K562 (cell line): ENCODE measurements around the gene MYADML2. TPM values are rescaled to one million over a fixed set of nuclear protein-coding genes. Genes with fewer than 3 reads are reported as not detected.

Experiments used
- ATF6 ChIP-seq: sonication (generic); formaldehyde crosslinking; IDR thresholded peaks from 2 replicates; pipeline ENCODE4 v1.4.0; 2020; ENCODE audit warnings: mild to moderate bottlenecking, missing genetic modification reagents
- CHD2 ChIP-seq: IDR thresholded peaks from 2 replicates; pipeline ENCODE4 v1.6.1; 2011; ENCODE audit warnings: low read depth, low read length
- ERF ChIP-seq: fragments of 450-650 bp; formaldehyde crosslinking; IDR thresholded peaks from 2 replicates; pipeline ENCODE4 v1.4.0; 2020; ENCODE audit warnings: mild to moderate bottlenecking, mixed read lengths
- MECOM ChIP-seq: fragments of 250-450 bp; sonication (Bioruptor Pico); IDR thresholded peaks from 2 replicates; pipeline ENCODE4 v1.8.0; 2022; ENCODE audit warnings: inconsistent platforms
- NFIX ChIP-seq: fragments of 250-450 bp; sonication (Bioruptor Pico); IDR thresholded peaks from 2 replicates; pipeline ENCODE4 v1.4.0; 2020; ENCODE audit warnings: low read depth, mild to moderate bottlenecking, moderate library complexity
- PHF8 ChIP-seq: fragments of 200-600 bp; sonication (generic); IDR thresholded peaks from 2 replicates; pipeline ENCODE4 v1.6.1; 2012; ENCODE audit warnings: mixed run types, mild to moderate bottlenecking, inconsistent platforms, low read length, moderate library complexity, borderline replicate concordance
- RBFOX2 ChIP-seq: fragments of 200-400 bp; formaldehyde crosslinking; IDR thresholded peaks from 2 replicates; pipeline ENCODE4 v1.6.1; 2017; ENCODE audit warnings: low read depth, mild to moderate bottlenecking, low read length, moderate library complexity
- SIN3B ChIP-seq: fragments of 450-650 bp; IDR thresholded peaks from 2 replicates; pipeline ENCODE4 v1.6.1; 2017; ENCODE audit warnings: low read depth, mild to moderate bottlenecking, moderate library complexity
- TBP ChIP-seq: optimal IDR thresholded peaks from 2 replicates; pipeline ENCODE3; 2011; ENCODE audit warnings: low read depth, low read length, improper control_type of control experiment
- TFAP4 ChIP-seq: sonication (generic); formaldehyde crosslinking; IDR thresholded peaks from 2 replicates; pipeline ENCODE4 v1.8.0; 2022; ENCODE audit warnings: missing genetic modification reagents, mild to moderate bottlenecking, moderate library complexity, borderline replicate concordance
- YY1 ChIP-seq, 3 experiments: IDR thresholded peaks; 2 replicates each; pipeline ENCODE4 v1.6.1; 2011; ENCODE audit warnings: low read length in 2 of 3, mild to moderate bottlenecking in 2 of 3, moderate library complexity in 2 of 3, borderline replicate concordance in 1 of 3, control low read depth in 1 of 3, low read depth in 1 of 3; ENCODE audit not compliant: insufficient read depth in 3 of 3, insufficient replicate concordance in 2 of 3, control insufficient read depth in 1 of 3, insufficient read length in 1 of 3; ENCODE audit errors: extremely low read depth in 1 of 3
- ZNF134 ChIP-seq: fragments of 250-450 bp; sonication (Bioruptor Pico); conservative IDR thresholded peaks from 2 replicates; pipeline ENCODE4 v1.4.0; 2020
- ZNF41 ChIP-seq: fragments of 250-450 bp; sonication (Bioruptor Pico); conservative IDR thresholded peaks from 2 replicates; pipeline ENCODE4 v1.4.0; 2020; ENCODE audit warnings: mild to moderate bottlenecking
- ZNF583 ChIP-seq: fragments of 250-450 bp; sonication (Bioruptor Pico); IDR thresholded peaks from 2 replicates; pipeline ENCODE4 v1.4.0; 2020
- ZNF639 ChIP-seq, 2 experiments: fragments of 200-800 bp in 1 of 2; sonication (Bioruptor generic) in 1 of 2; sonication (generic) in 1 of 2; formaldehyde crosslinking in 1 of 2; IDR thresholded peaks in 1 of 2; conservative IDR thresholded peaks in 1 of 2; 2 replicates each; pipeline versions ENCODE4 v1.5.0 to v1.6.1; 2016 to 2020; ENCODE audit warnings: missing compliant biosample characterization in 1 of 2, missing genetic modification characterization in 1 of 2, missing genetic modification reagents in 1 of 2
- ZNF75A ChIP-seq: fragments of 450-650 bp; formaldehyde crosslinking; IDR thresholded peaks from 2 replicates; pipeline ENCODE4 v1.4.0; 2020; ENCODE audit warnings: mild to moderate bottlenecking
- ZNF76 ChIP-seq: fragments of 250-450 bp; sonication (Bioruptor Pico); IDR thresholded peaks from 2 replicates; pipeline ENCODE4 v1.4.0; 2020; ENCODE audit warnings: mild to moderate bottlenecking, moderate library complexity, borderline replicate concordance
- polyA plus RNA-seq, 8 experiments: library from polyadenylated mRNA; depleted of rRNA in 4 of 8; stranded (reverse) in 5 of 8; unstranded in 3 of 8; fragments of >200 nt; fragmentation: Nextera tagmentation in 2 of 8; fragmentation: Illumina TruSeq in 1 of 8; extraction: Ambion mirVana in 2 of 8; extraction: Trizol in 1 of 8; gene quantifications; 2 replicates each; pipeline versions ENCODE4 v1.2.1 to v1.2.3, GENCODE V29; 2011 to 2014; ENCODE audit warnings: inconsistent platforms in 1 of 8, missing spikeins in 1 of 8
- total RNA-seq, 7 experiments: library from RNA; depleted of rRNA in 6 of 7; stranded (reverse); fragments of >200 nt in 6 of 7; fragmentation: Illumina TruSeq in 2 of 7; extraction: Trizol in 2 of 7; gene quantifications; 2 replicates each; pipeline versions ENCODE4 v1.2.1 to v1.2.3, GENCODE V29; 2011 to 2021; ENCODE audit warnings: low replicate concordance in 1 of 7
- TF ChIP-seq, protein P1 (sequence below): fragments of 450-650 bp; IDR thresholded peaks from 2 replicates; pipeline ENCODE4 v1.6.1; 2014; ENCODE audit warnings: low read depth, mild to moderate bottlenecking, moderate library complexity, borderline replicate concordance

Gene MYADML2
- total and polyA plus RNA-seq, 9 of the 15 experiments (the other 6 are each of a cell fraction or from before 2014, with no cell fraction given): not detected

DNA sequence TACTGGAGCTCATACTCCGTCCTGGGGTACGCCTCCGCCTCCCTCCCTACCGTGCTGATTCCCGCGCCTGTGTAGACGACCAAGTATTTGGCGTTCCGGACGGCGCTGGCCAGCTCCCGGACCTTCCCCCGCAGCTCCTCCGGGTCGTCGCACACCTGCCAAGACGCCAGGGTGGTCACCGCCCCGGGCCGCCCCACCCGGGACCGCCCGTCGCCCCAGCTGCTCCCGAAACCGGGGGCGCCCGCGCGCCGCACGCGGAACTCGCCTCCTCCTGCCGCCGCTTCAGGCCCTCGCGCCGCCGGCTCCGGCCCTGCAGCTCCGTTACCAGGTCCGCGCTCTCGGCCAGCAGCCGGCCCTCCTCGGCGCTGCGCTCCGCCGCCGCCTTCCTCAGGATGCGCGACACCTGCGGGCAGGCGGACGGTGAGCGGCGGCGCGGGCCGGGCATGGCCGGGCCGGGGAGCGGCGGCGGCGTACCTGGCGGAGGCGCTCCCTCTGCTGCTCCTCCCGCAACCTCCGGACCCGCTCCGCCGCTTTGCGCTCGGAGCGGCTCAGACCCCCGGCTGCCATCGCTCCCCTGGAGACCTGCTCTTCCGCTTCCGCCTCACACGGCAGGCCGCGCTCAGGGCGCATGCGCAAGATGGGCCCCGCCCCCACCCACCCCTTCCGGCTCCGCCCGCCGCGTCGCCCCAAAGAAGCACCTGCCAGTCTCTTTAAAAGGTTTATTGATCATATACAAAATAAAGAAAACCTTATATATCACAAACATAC, 29.3 kb downstream of the MYADML2 start, which contains the start of gene SIRT7 (continued):
- TF ChIP-seq PHF8 (peak; percentile 69; the same call in 1 of the 2 replicates), YY1 (IDR thresholded peaks at IDR 0.05; ENCODE audit: borderline replicate concordance in 1 of 3, control insufficient read depth in 1 of 3, extremely low read depth in 1 of 3, insufficient read depth in 3 of 3, insufficient read length in 1 of 3, insufficient replicate concordance in 2 of 3, low read depth in 1 of 3, low read length in 2 of 3) (peak; percentile 12 to 81 (median 72)), NFIX (CRISPR knock-in tag) (no peak), ZNF75A (CRISPR knock-in tag) (no peak), TFAP4 (peak; percentile 20; the same call in 1 of the 2 replicates), RBFOX2 (peak; percentile 75), ZNF134 (no peak), SIN3B (peak; percentile 82), ATF6 (CRISPR knock-in tag) (no peak), TBP (peak; percentile 14), ERF (CRISPR knock-in tag) (peak; percentile 76), CHD2 (peak; percentile 36; the same call in 1 of the 2 replicates), ZNF41 (CRISPR knock-in tag) (no peak), MECOM (no peak), ZNF583 (CRISPR knock-in tag) (0 out of 2 replicates have a peak, but pooled peaks have one; percentile 38), ZNF76 (0 out of 2 replicates have a peak, but pooled peaks have one; percentile 24), ZNF639 (CRISPR knock-in tag; conservative IDR thresholded peaks at IDR 0.05 in 1 of 2, IDR thresholded peaks at IDR 0.05 in 1 of 2) (no peak)
- TF ChIP-seq, protein P1, sequence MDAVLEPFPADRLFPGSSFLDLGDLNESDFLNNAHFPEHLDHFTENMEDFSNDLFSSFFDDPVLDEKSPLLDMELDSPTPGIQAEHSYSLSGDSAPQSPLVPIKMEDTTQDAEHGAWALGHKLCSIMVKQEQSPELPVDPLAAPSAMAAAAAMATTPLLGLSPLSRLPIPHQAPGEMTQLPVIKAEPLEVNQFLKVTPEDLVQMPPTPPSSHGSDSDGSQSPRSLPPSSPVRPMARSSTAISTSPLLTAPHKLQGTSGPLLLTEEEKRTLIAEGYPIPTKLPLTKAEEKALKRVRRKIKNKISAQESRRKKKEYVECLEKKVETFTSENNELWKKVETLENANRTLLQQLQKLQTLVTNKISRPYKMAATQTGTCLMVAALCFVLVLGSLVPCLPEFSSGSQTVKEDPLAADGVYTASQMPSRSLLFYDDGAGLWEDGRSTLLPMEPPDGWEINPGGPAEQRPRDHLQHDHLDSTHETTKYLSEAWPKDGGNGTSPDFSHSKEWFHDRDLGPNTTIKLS: no peak
